Testis (tissue), 2 donors: Measurements from ENCODE around the gene PSIP1.

ENCODE experiments used
- CTCF ChIP-seq, 3 experiments: fragments of 450-650 bp in 2 of 3; fragments of 200-600 bp in 1 of 3; sonication (generic) in 1 of 3; IDR thresholded peaks; one replicate each; pipeline ENCODE4 v1.5.1; 2016 to 2019; ENCODE audit warnings: antibody characterized with exemption in 3 of 3, mild to moderate bottlenecking in 2 of 3, moderate library complexity in 1 of 3
- POLR2A ChIP-seq: fragments of 450-650 bp; IDR thresholded peaks from one replicate; pipeline ENCODE4 v1.6.1; 2017; ENCODE audit warnings: antibody characterized with exemption, mild to moderate bottlenecking, moderate library complexity

- no peak for TF ChIP-seq CTCF (IDR thresholded peaks at IDR 0.05)
- no peak for TF ChIP-seq POLR2A
These were observed 31.1 kb upstream of the PSIP1 start for GRCh38 chr9:15541872-15542271.
